Lower leg skin (tissue), 3 donors: Measurements from ENCODE around the gene CABLES1.

Experiments
- CTCF ChIP-seq, 3 donors: fragments of 450-650 bp; IDR thresholded peaks; one replicate each; pipeline ENCODE4 v1.5.1; 2016; ENCODE audit warnings: antibody characterized with exemption in 3 of 3, mild to moderate bottlenecking in 3 of 3, moderate library complexity in 2 of 3
- POLR2A ChIP-seq, 2 donors: fragments of 450-650 bp; IDR thresholded peaks; one replicate each; pipeline ENCODE4 v1.6.1; 2016 to 2017; ENCODE audit warnings: antibody characterized with exemption in 2 of 2, mild to moderate bottlenecking in 1 of 2, moderate library complexity in 1 of 2

- TF ChIP-seq POLR2A (IDR thresholded peaks at IDR 0.05) (no peak), CTCF (IDR thresholded peaks at IDR 0.05) (no peak)
Observed at GRCh38 chr18:23247896-23248295, 112.6 kb downstream of the CABLES1 start.
